GM12864 (cell line): ENCODE results near the gene SEMA6D.

Experiments used
- DNase-seq: peaks from one replicate; pipeline ENCODE4 v3.0.0-alpha.2; 2011; ENCODE audit warnings: low read depth
- H3K4me3 ChIP-seq: 2 replicates; pipeline ENCODE4 v1.5.1; 2011; ENCODE audit warnings: mild to moderate bottlenecking, low read depth, low read length, control low read depth
- CTCF ChIP-seq: IDR thresholded peaks from 2 replicates; pipeline ENCODE4 v1.5.1; 2011; ENCODE audit warnings: low read depth, mild to moderate bottlenecking, moderate library complexity, low read length, control low read depth, inconsistent platforms; ENCODE audit errors: missing control alignments

Gene SEMA6D

GRCh38 chr15:47801522-47801921 is 84.2 kb downstream of the SEMA6D start:
- H3K4me3 ChIP-seq = no peak overlapping the region
- no peak for TF ChIP-seq CTCF
- DNase-seq = no peak

DNA sequence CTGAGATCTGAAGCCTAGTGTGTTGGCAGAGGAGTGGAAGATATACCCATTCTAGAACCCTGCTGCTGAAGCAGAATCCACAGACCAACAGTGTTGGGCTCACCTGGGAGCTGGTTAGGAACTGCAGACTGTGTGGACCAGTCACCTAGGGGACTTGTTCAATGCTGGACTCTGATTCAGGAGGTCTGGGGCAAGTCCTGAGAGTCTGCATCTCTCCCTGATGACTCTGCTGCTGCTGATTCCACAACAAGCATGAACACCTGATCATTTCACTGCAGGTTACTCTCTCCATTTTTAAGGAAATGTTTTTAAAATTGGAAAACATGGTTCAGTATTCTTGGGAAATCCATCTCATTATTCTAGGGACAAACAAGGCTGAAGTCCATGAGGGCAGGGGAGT is 84.9 kb downstream of the SEMA6D start:
- TF ChIP-seq CTCF = no peak
- DNase-seq = no peak
- H3K4me3 ChIP-seq = no peak overlapping the region

DNA sequence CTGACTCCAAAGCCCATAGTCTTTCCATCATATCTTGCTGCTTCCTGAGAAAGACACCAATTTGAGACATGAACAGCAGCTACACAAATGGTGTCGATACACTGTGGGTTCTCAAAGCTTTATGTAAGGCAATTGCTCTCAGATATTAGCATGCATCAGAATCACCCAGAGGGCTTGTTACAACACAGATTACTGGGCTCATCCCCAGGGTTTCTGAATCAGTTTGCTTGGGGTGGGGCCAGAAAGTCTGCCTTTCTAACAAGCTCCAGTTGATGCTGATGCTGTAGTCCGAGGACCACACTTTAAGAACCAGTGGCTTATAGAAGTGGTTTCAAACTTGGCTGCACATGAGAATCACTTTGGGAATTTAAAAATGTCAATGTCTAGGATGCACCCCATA is 86.5 kb downstream of the SEMA6D start:
- H3K4me3 ChIP-seq = no peak overlapping the region
- DNase-seq = no peak
- no peak for TF ChIP-seq CTCF

- no peak overlapping the region for H3K4me3 ChIP-seq
- TF ChIP-seq CTCF = no peak
- no peak for DNase-seq
Observed at GRCh38 chr15:47804733-47805132, 87.4 kb downstream of the SEMA6D start.

DNA sequence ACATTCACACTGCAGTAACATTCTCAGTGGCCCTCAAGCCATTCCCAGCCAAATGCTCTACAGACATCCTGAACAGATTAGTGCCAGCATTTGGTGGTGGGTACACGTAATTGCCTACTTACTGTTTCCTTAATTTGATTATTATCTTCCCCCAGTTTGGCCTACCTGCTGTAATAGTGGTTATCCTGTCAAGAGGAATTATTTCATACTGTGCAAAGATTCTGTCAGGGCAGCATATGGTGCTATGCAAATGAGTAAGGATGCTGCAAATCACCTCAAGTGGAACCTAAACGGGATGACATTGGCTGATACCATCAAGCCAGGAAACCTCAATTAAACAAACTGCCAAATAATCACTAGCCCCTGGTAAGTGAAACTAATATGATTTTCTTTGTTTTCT is 88.7 kb downstream of the SEMA6D start:
- no peak for DNase-seq
- H3K4me3 ChIP-seq = no peak overlapping the region
- TF ChIP-seq CTCF = no peak

DNA sequence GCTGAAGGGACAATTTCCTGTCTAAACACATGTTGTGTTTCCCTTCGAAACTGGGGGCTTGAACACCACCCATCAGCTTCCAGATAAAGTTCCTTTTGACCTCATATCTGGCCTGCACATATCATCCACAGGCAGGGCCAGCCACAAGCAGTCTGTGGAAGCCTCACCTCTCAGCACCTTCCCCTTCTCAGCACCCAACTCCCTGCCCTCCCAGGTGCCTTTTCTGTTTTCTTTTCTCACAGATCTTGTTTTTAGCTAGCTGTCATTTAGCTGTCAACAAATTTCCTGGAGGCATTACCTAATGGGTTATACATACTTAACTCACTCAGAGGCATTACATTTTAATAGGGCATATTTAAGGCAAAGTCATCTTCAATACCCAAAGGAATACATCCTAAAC is 93.9 kb downstream of the SEMA6D start:
- no peak overlapping the region for H3K4me3 ChIP-seq
- TF ChIP-seq CTCF = no peak
- DNase-seq = no peak

- H3K4me3 ChIP-seq = no peak overlapping the region
- no peak for TF ChIP-seq CTCF
- DNase-seq = peak; percentile 59
Observed at GRCh38 chr15:47812470-47812999, 95.2 kb downstream of the SEMA6D start.
